ENCODE measurements around the gene TYW1B. TPM values are rescaled to one million over a fixed set of nuclear protein-coding genes. Genes with fewer than 3 reads are reported as not detected.
"Not testable (repeated sequence)": the region's sequence is repeated elsewhere in the genome, so short reads cannot be mapped to it uniquely, and the experiment has no call there.

TYW1B gene
- total RNA-seq: 10 to 100 TPM in 2 of 6 donors, 1 to 10 TPM in 4; 2.4 to 22.0 (median 4.5) TPM

GRCh38 chr7:72827839-72828591 lies at the start of gene TYW1B:
Gene TYW1B (minus strand): TSS chr7:72828200. CDS start chr7:72828075, 125 bp downstream.
- peak; percentile 70 to 93 for TF ChIP-seq POLR2AphosphoS5 (IDR thresholded peaks at IDR 0.05)
- peak in 3 of 6 experiments; percentile 35 to 56 (median 37) for TF ChIP-seq CTCF (IDR thresholded peaks at IDR 0.05)
- TF ChIP-seq POLR2A (IDR thresholded peaks at IDR 0.05): peak in 3 of 4 donors; percentile 64 to 89 (median 84)
- DNase-seq: peak; percentile 93 to 99
- H3K9me3 ChIP-seq, H3K27me3 ChIP-seq: not testable (repeated sequence)
- WGBS, 2 donors: 0 to 1% methylated on average over 38 to 47 of the region's 49 CpGs
- Histone ChIP-seq H3K4me1 (peaks cover 16 to 30% (median 24%) of the 10 kb centered on the region in 4 donors), H3K4me3 (peak within 1 kb of the TSS; percentile 70 to 78 (median 72)), H3K27ac (peak within 1 kb of the TSS; percentile 83 to 94 (median 89)), H3K36me3 (peaks cover 7 to 19% (median 14%) of the 10 kb centered on the region in 4 donors)
- peak; percentile 94 to 98 for ATAC-seq (ENCODE audit: low FRiP score in 2 of 2)

GRCh38 chr7:72867591-72867990 lies 39.6 kb upstream of the TYW1B start:
- not testable (repeated sequence) for H3K4me3 ChIP-seq; H3K9me3 ChIP-seq; ATAC-seq (ENCODE audit: low FRiP score in 2 of 2); H3K4me1 ChIP-seq; DNase-seq; H3K36me3 ChIP-seq; H3K27ac ChIP-seq; H3K27me3 ChIP-seq
- 37 to 72% methylated on average over 3 to 6 of the region's 7 CpGs for WGBS, 2 donors

- H3K36me3 ChIP-seq; DNase-seq; H3K4me1 ChIP-seq; H3K9me3 ChIP-seq; H3K27me3 ChIP-seq; H3K4me3 ChIP-seq; ATAC-seq (ENCODE audit: low FRiP score in 2 of 2): not testable (repeated sequence)
- WGBS, 2 donors: 51 to 70% methylated on average over 9 of the region's 9 CpGs
- H3K27ac ChIP-seq: peak overlapping the region in 1 of 4 donors; percentile 30
Measured at GRCh38 chr7:72858846-72859400, 30.9 kb upstream of the TYW1B start.

GRCh38 chr7:72857925-72858324 lies 29.9 kb upstream of the TYW1B start:
- not testable (repeated sequence) for ATAC-seq (ENCODE audit: low FRiP score in 2 of 2); H3K4me1 ChIP-seq
- 30 to 33% methylated on average over 1 of the region's 1 CpG for WGBS, 2 donors

GRCh38 chr7:72855261-72855660 lies 27.3 kb upstream of the TYW1B start:
- H3K4me3 ChIP-seq; H3K9me3 ChIP-seq; H3K27ac ChIP-seq; H3K27me3 ChIP-seq; ATAC-seq (ENCODE audit: low FRiP score in 2 of 2); H3K4me1 ChIP-seq; H3K36me3 ChIP-seq: not testable (repeated sequence)
- peak in 1 of 2 donors; percentile 29 for DNase-seq
- WGBS, 2 donors: 91 to 100% methylated on average over 4 to 6 of the region's 6 CpGs

More at GRCh38 chr7:72857925-72858324, 29.9 kb upstream of the TYW1B start:
- H3K27ac ChIP-seq, H3K9me3 ChIP-seq, H3K4me3 ChIP-seq, H3K27me3 ChIP-seq, DNase-seq, H3K36me3 ChIP-seq: not testable (repeated sequence)

GRCh38 chr7:72852937-72853336 lies 24.9 kb upstream of the TYW1B start:
- not testable (repeated sequence) for H3K9me3 ChIP-seq; H3K4me3 ChIP-seq; H3K27me3 ChIP-seq; DNase-seq; H3K36me3 ChIP-seq; ATAC-seq (ENCODE audit: low FRiP score in 2 of 2); H3K4me1 ChIP-seq; H3K27ac ChIP-seq
- 88 to 100% methylated on average over 1 of the region's 2 CpGs for WGBS, 2 donors

GRCh38 chr7:72850746-72851145 lies 22.7 kb upstream of the TYW1B start:
- not testable (repeated sequence) for H3K27ac ChIP-seq; H3K36me3 ChIP-seq; H3K27me3 ChIP-seq; H3K9me3 ChIP-seq; H3K4me1 ChIP-seq; H3K4me3 ChIP-seq; DNase-seq; ATAC-seq (ENCODE audit: low FRiP score in 2 of 2)
- 83 to 89% methylated on average over 3 of the region's 3 CpGs for WGBS, 2 donors

GRCh38 chr7:72844146-72844545 lies 16.1 kb upstream of the TYW1B start:
- not testable (repeated sequence) for ATAC-seq (ENCODE audit: low FRiP score in 2 of 2)

GRCh38 chr7:72843166-72843565 lies 15.2 kb upstream of the TYW1B start:
- H3K4me1 ChIP-seq; H3K4me3 ChIP-seq; DNase-seq; ATAC-seq (ENCODE audit: low FRiP score in 2 of 2); H3K27ac ChIP-seq; H3K27me3 ChIP-seq: not testable (repeated sequence)
- WGBS, 2 donors: 92 to 100% methylated on average over 2 to 4 of the region's 4 CpGs
- peaks cover 0 to 15% (median 10%) of the 10 kb centered on the region in 4 donors for H3K9me3 ChIP-seq
- H3K36me3 ChIP-seq: peaks cover 0 to 12% (median under 1%) of the 10 kb centered on the region in 4 donors

More at GRCh38 chr7:72844146-72844545, 16.1 kb upstream of the TYW1B start:
- H3K27ac ChIP-seq, H3K36me3 ChIP-seq, H3K4me3 ChIP-seq, H3K27me3 ChIP-seq, H3K4me1 ChIP-seq, DNase-seq: not testable (repeated sequence)
- H3K9me3 ChIP-seq: peaks cover 0 to 15% (median 10%) of the 10 kb centered on the region in 4 donors
- 95 to 97% methylated on average over 15 of the region's 15 CpGs for WGBS, 2 donors

GRCh38 chr7:72840966-72841511 lies 13.0 kb upstream of the TYW1B start:
- not testable (repeated sequence) for H3K4me3 ChIP-seq; DNase-seq; ATAC-seq (ENCODE audit: low FRiP score in 2 of 2); H3K27me3 ChIP-seq; H3K27ac ChIP-seq; H3K4me1 ChIP-seq
- WGBS, 2 donors: 88 to 92% methylated on average over 6 of the region's 6 CpGs
- H3K36me3 ChIP-seq: peaks cover 0 to 32% (median 9%) of the 10 kb centered on the region in 4 donors
- H3K9me3 ChIP-seq: peaks cover 0 to 15% (median 10%) of the 10 kb centered on the region in 4 donors

- 95 to 99% methylated on average over 6 of the region's 6 CpGs for WGBS, 2 donors
- not testable (repeated sequence) for H3K4me3 ChIP-seq; H3K27ac ChIP-seq; H3K27me3 ChIP-seq; ATAC-seq (ENCODE audit: low FRiP score in 2 of 2); DNase-seq; H3K4me1 ChIP-seq
- peaks cover 0 to 15% (median 10%) of the 10 kb centered on the region in 4 donors for H3K9me3 ChIP-seq
- H3K36me3 ChIP-seq: peaks cover 0 to 57% (median 23%) of the 10 kb centered on the region in 4 donors
Measured at GRCh38 chr7:72838315-72838714, 10.3 kb upstream of the TYW1B start.
